Peyer's patch (tissue), 4 donors: Measurements from ENCODE around the gene SMYD3. TPM values are rescaled to one million over a fixed set of nuclear protein-coding genes. Genes with fewer than 3 reads are reported as not detected.

ENCODE experiments used
- DNase-seq, 3 donors: peaks; one replicate each; pipeline ENCODE4 v3.0.0-alpha.2; 2017 to 2019
- H3K27ac ChIP-seq, 4 donors: fragments of 200-600 bp; sonication (generic); one replicate each; pipeline ENCODE4 v1.5.1; 2016 to 2019
- H3K27me3 ChIP-seq, 2 donors: fragments of 200-600 bp; sonication (generic); one replicate each; pipeline ENCODE4 v1.5.1; 2019
- H3K36me3 ChIP-seq, 3 donors: fragments of 200-600 bp; sonication (generic); one replicate each; pipeline ENCODE4 v1.5.1; 2016 to 2019
- H3K4me1 ChIP-seq, 4 donors: fragments of 200-600 bp; sonication (generic); one replicate each; pipeline ENCODE4 v1.5.1; 2016 to 2019
- H3K4me3 ChIP-seq, 4 donors: fragments of 200-600 bp; sonication (generic); 1 replicate in 3 of 4; 2 replicates in 1 of 4; pipeline ENCODE4 v1.5.1; 2016 to 2019; ENCODE audit warnings: mild to moderate bottlenecking in 1 of 4
- H3K9me3 ChIP-seq, 4 donors: fragments of 200-600 bp; sonication (generic); one replicate each; pipeline ENCODE4 v1.5.1; 2016 to 2019; ENCODE audit warnings: mild to moderate bottlenecking in 1 of 4
- POLR2A ChIP-seq, 2 donors: fragments of 450-650 bp; IDR thresholded peaks; one replicate each; pipeline ENCODE4 v1.5.1; 2017; ENCODE audit warnings: antibody characterized with exemption in 2 of 2, mild to moderate bottlenecking in 2 of 2, moderate library complexity in 2 of 2
- total RNA-seq, 4 donors: library from RNA; depleted of rRNA; stranded (reverse); fragments of >200 nt; gene quantifications; one replicate each; pipeline ENCODE4 v1.1.0, GENCODE V29; 2016
- TF ChIP-seq, protein P1 (sequence below), 6 experiments: fragments of 450-650 bp in 4 of 6; fragments of 200-600 bp in 2 of 6; sonication (generic) in 1 of 6; IDR thresholded peaks; one replicate each; pipeline ENCODE4 v1.5.1; 2017 to 2019; ENCODE audit warnings: antibody characterized with exemption in 6 of 6, mild to moderate bottlenecking in 3 of 6, moderate library complexity in 1 of 6

Gene SMYD3
- total RNA-seq, 4 donors from 2014 or later, result 19.8 to 55.3 (median 26.9) TPM

- H3K4me1 ChIP-seq, result no peaks in the 10 kb centered on the region
- no peaks in the 10 kb centered on the region for H3K36me3 ChIP-seq
- TF ChIP-seq, protein P1, sequence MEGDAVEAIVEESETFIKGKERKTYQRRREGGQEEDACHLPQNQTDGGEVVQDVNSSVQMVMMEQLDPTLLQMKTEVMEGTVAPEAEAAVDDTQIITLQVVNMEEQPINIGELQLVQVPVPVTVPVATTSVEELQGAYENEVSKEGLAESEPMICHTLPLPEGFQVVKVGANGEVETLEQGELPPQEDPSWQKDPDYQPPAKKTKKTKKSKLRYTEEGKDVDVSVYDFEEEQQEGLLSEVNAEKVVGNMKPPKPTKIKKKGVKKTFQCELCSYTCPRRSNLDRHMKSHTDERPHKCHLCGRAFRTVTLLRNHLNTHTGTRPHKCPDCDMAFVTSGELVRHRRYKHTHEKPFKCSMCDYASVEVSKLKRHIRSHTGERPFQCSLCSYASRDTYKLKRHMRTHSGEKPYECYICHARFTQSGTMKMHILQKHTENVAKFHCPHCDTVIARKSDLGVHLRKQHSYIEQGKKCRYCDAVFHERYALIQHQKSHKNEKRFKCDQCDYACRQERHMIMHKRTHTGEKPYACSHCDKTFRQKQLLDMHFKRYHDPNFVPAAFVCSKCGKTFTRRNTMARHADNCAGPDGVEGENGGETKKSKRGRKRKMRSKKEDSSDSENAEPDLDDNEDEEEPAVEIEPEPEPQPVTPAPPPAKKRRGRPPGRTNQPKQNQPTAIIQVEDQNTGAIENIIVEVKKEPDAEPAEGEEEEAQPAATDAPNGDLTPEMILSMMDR (IDR thresholded peaks at IDR 0.05), result no peak
- TF ChIP-seq POLR2A (IDR thresholded peaks at IDR 0.05), result no peak
- H3K27me3 ChIP-seq, result no peaks in the 10 kb centered on the region
- H3K9me3 ChIP-seq, result no peaks in the 10 kb centered on the region
- H3K27ac ChIP-seq, result no peak overlapping the region
- DNase-seq, result no peak
- no peak overlapping the region for H3K4me3 ChIP-seq
These were observed 410.7 kb downstream of the SMYD3 start for GRCh38 chr1:246096356-246096755.

DNA sequence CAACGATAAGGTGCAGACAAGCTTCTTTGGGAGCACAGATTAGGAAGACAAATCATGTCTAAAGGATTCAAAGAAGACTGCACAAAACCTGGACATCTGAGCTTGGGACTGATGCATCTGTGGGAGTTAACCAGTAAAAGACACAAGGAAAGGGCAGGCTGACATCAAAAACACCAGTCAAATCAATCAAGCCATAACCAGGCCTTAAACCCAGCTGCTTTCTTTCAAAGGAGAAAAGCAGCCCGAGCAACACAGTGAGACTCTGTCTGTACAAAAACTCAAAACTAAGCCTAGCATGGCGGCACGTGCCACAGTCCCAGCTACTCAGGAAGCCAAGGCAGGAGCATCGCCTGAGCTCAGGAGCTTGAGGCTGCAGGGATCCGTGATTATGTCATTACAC, 411.6 kb downstream of the SMYD3 start:
- Histone ChIP-seq H3K4me3 (no peak overlapping the region), H3K4me1 (no peaks in the 10 kb centered on the region), H3K27me3 (no peaks in the 10 kb centered on the region), H3K9me3 (no peaks in the 10 kb centered on the region), H3K27ac (no peak overlapping the region), H3K36me3 (no peaks in the 10 kb centered on the region)
- TF ChIP-seq, protein P1 (IDR thresholded peaks at IDR 0.05), result no peak
- no peak for TF ChIP-seq POLR2A (IDR thresholded peaks at IDR 0.05)
- DNase-seq, result no peak

GRCh38 chr1:246093230-246093629, 413.8 kb downstream of the SMYD3 start:
- H3K4me1 ChIP-seq, result no peaks in the 10 kb centered on the region
- H3K27me3 ChIP-seq, result no peaks in the 10 kb centered on the region
- no peak overlapping the region for H3K27ac ChIP-seq
- no peaks in the 10 kb centered on the region for H3K36me3 ChIP-seq
- TF ChIP-seq POLR2A (IDR thresholded peaks at IDR 0.05), result no peak
- TF ChIP-seq, protein P1 (IDR thresholded peaks at IDR 0.05), result no peak
- DNase-seq, result no peak
- no peaks in the 10 kb centered on the region for H3K9me3 ChIP-seq
- no peak overlapping the region for H3K4me3 ChIP-seq

GRCh38 chr1:246092136-246092535, 414.9 kb downstream of the SMYD3 start:
- Histone ChIP-seq H3K4me1 (no peaks in the 10 kb centered on the region), H3K27me3 (no peaks in the 10 kb centered on the region), H3K4me3 (no peak overlapping the region), H3K9me3 (no peaks in the 10 kb centered on the region), H3K27ac (no peak overlapping the region), H3K36me3 (no peaks in the 10 kb centered on the region)
- no peak for TF ChIP-seq POLR2A (IDR thresholded peaks at IDR 0.05)
- TF ChIP-seq, protein P1 (IDR thresholded peaks at IDR 0.05), result no peak
- DNase-seq, result no peak

GRCh38 chr1:246091477-246091876, 415.6 kb downstream of the SMYD3 start:
- Histone ChIP-seq H3K9me3 (no peaks in the 10 kb centered on the region), H3K36me3 (no peaks in the 10 kb centered on the region), H3K27me3 (no peaks in the 10 kb centered on the region), H3K27ac (no peak overlapping the region), H3K4me3 (no peak overlapping the region), H3K4me1 (no peaks in the 10 kb centered on the region)
- TF ChIP-seq, protein P1 (IDR thresholded peaks at IDR 0.05), result no peak
- no peak for TF ChIP-seq POLR2A (IDR thresholded peaks at IDR 0.05)
- DNase-seq, result no peak

- Histone ChIP-seq H3K27ac (no peak overlapping the region), H3K4me1 (no peaks in the 10 kb centered on the region), H3K36me3 (no peaks in the 10 kb centered on the region), H3K4me3 (no peak overlapping the region), H3K9me3 (no peaks in the 10 kb centered on the region), H3K27me3 (no peaks in the 10 kb centered on the region)
- TF ChIP-seq POLR2A (IDR thresholded peaks at IDR 0.05), result no peak
- TF ChIP-seq, protein P1 (IDR thresholded peaks at IDR 0.05), result no peak
- DNase-seq, result no peak
These were observed 420.9 kb downstream of the SMYD3 start for GRCh38 chr1:246086191-246086590.
